Cardiac septum (tissue), 1 donor: Measurements from ENCODE around the gene LUZP1. TPM values are rescaled to one million over a fixed set of nuclear protein-coding genes. Genes with fewer than 3 reads are reported as not detected.

ENCODE experiments used
- DNase-seq: peaks from one replicate; pipeline ENCODE4 v3.0.0-alpha.2; 2020; ENCODE audit warnings: low spot score
- intact Hi-C: fragments of 100-400 bp; cut with DNase I; formaldehyde crosslinking; loops from one replicate; pipeline ENCODE4 v1.14.0; 2022
- microRNA-seq: library from miRNA; unstranded; fragments of <30 nt; microRNA quantifications from one replicate; pipeline ENCODE4 v1.2.0, GENCODE V29; 2020
- total RNA-seq: library from RNA; stranded (reverse); fragmentation: NEBNext Ultra II Directional; extraction: Animal tissue kit (Norgen Biotek cat#: 25700); gene quantifications from one replicate; pipeline ENCODE4 v1.2.1, GENCODE V29; 2021
- donor health status: DM: no; HTN: no; CAD: no.

LUZP1 gene
- total RNA-seq, 1 donor from 2014 or later = 46.5 TPM

GRCh38 chr1:23057301-23057700 is 111.4 kb downstream of the LUZP1 start:
- intact Hi-C loops = no loop called here
- no peak for DNase-seq

- intact Hi-C loops = no loop called here
- no peak for DNase-seq
Measured at GRCh38 chr1:23051290-23051909, 117.3 kb downstream of the LUZP1 start.

- DNase-seq = no peak
- intact Hi-C loops = no loop called here
Measured at GRCh38 chr1:23050201-23050600, 118.5 kb downstream of the LUZP1 start.

- intact Hi-C loops = no loop called here
- DNase-seq = no peak
Measured at GRCh38 chr1:23044035-23044434, 124.6 kb downstream of the LUZP1 start.

- DNase-seq = no peak
- intact Hi-C loops = no loop called here
Measured at GRCh38 chr1:23040509-23040908, 128.1 kb downstream of the LUZP1 start.

GRCh38 chr1:23039308-23039826 is 129.3 kb downstream of the LUZP1 start:
- intact Hi-C loops = no loop called here
- no peak for DNase-seq

GRCh38 chr1:23037081-23037740 is 131.4 kb downstream of the LUZP1 start:
- intact Hi-C loops = no loop called here
- no peak for DNase-seq

GRCh38 chr1:23035823-23036452 is 132.7 kb downstream of the LUZP1 start:
- intact Hi-C loops = no loop called here

More at GRCh38 chr1:23035823-23036452, 132.7 kb downstream of the LUZP1 start:
- no peak for DNase-seq

Small RNA genes lying within 50 kb of the gene (microRNA-seq; reads per million reads assigned to microRNA genes)
- gene MIR3115 (not detected), gene MIR4419A (not detected)

Other genes with a start within 250 kb of the LUZP1 start
- not detected for gene LACTBL1, start 196.0 kb downstream of the LUZP1 start, total RNA-seq
- not detected for gene TEX46, start 153.0 kb downstream of the LUZP1 start, total RNA-seq
- gene KDM1A, start 149.4 kb downstream of the LUZP1 start, total RNA-seq = 25.8 TPM
- not detected for gene HTR1D, start 48.6 kb upstream of the LUZP1 start, total RNA-seq
- 67.3 TPM for gene HNRNPR, start 175.4 kb upstream of the LUZP1 start, total RNA-seq
- gene ZNF436, start 201.0 kb upstream of the LUZP1 start, total RNA-seq = 19.8 TPM